ENCODE data around the gene HELZ.
"Not testable (repeated sequence)": the region's sequence is repeated elsewhere in the genome, so short reads cannot be mapped to it uniquely, and the experiment has no call there.

The HELZ gene

GRCh38 chr17:67123699-67124098 is 121.3 kb downstream of the HELZ start:
- Mint-ChIP-seq H3K4me3 (no peak overlapping the region), H3K27me3 (no peaks in the 10 kb centered on the region), H3K36me3 (peaks cover 28% of the 10 kb centered on the region), H3K9me3 (ENCODE audit: low read depth) (no peaks in the 10 kb centered on the region), H3K27ac (no peak overlapping the region), H3K4me1 (ENCODE audit: low read depth) (peaks cover 7% of the 10 kb centered on the region)

GRCh38 chr17:67121316-67121891 is 123.6 kb downstream of the HELZ start:
- Mint-ChIP-seq H3K9me3 (ENCODE audit: low read depth) (peaks cover 6% of the 10 kb centered on the region), H3K36me3 (peaks cover 39% of the 10 kb centered on the region), H3K27me3 (no peaks in the 10 kb centered on the region), H3K4me1 (ENCODE audit: low read depth) (peaks cover 4% of the 10 kb centered on the region), H3K4me3 (no peak overlapping the region), H3K27ac (no peak overlapping the region)

- H3K27me3 Mint-ChIP-seq = no peaks in the 10 kb centered on the region
- peaks cover 55% of the 10 kb centered on the region for H3K36me3 Mint-ChIP-seq
- H3K4me3 Mint-ChIP-seq = no peak overlapping the region
- peaks cover 14% of the 10 kb centered on the region for H3K4me1 Mint-ChIP-seq (ENCODE audit: low read depth)
- H3K9me3 Mint-ChIP-seq (ENCODE audit: low read depth) = peaks cover 22% of the 10 kb centered on the region
- no peak overlapping the region for H3K27ac Mint-ChIP-seq
Observed at GRCh38 chr17:67119102-67119501, 125.9 kb downstream of the HELZ start.

DNA sequence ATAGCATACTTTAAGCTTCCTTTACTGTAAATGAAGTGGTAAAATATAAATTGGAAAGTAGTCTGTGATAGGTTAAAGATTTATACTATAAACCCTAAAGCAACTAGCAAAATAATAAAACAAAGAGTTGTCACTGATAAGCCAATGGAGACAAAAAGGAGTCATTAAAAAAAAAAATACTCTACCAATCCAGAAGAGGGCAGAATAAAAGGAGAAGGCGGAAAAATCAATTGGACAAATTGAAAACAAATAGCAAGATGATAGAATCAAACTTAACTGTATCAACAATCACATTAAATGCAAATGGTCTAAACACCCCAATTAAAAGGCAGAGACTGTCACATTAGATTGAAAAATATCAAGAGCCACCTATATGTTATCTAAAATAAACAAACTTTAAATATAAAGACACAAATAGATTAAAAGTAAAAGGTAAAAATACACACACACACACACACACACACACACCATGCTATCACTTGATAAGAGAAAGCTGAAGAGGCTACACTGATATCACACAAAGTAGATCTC is 128.9 kb downstream of the HELZ start:
- H3K27ac Mint-ChIP-seq = no peak overlapping the region

GRCh38 chr17:67115401-67115800 is 129.6 kb downstream of the HELZ start:
- Mint-ChIP-seq H3K27ac (peak overlapping the region; percentile 10), H3K4me3 (no peak overlapping the region), H3K9me3 (ENCODE audit: low read depth) (peaks cover 22% of the 10 kb centered on the region), H3K4me1 (ENCODE audit: low read depth) (peaks cover 14% of the 10 kb centered on the region), H3K27me3 (no peaks in the 10 kb centered on the region), H3K36me3 (peaks cover 62% of the 10 kb centered on the region)

More for the DNA sequence above, 128.9 kb downstream of the HELZ start:
- peaks cover 14% of the 10 kb centered on the region for H3K4me1 Mint-ChIP-seq (ENCODE audit: low read depth)
- no peak overlapping the region for H3K4me3 Mint-ChIP-seq
- H3K36me3 Mint-ChIP-seq = peaks cover 66% of the 10 kb centered on the region
- H3K27me3 Mint-ChIP-seq = no peaks in the 10 kb centered on the region
- peaks cover 22% of the 10 kb centered on the region for H3K9me3 Mint-ChIP-seq (ENCODE audit: low read depth)

DNA sequence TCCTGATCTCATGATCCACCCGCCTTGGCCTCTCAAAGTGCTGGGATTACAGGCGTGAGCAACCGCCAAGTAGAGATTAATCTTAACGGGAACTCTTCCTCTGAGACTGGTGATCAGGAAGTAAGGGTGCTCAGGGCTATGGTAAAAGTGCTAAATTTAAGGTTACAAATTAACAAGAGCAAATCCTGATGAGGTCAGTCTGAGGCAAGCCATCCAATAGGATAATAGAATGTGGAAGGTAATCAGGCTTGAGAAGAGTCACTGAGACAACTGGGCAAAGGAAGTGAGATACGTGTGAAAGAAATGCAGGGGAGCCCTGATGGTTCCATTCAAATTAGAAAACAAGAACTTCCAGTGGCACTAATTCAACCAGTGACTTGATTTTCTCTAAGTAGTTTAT is 131.5 kb downstream of the HELZ start:
- Mint-ChIP-seq H3K27me3 (no peaks in the 10 kb centered on the region), H3K9me3 (ENCODE audit: low read depth) (peaks cover 22% of the 10 kb centered on the region), H3K4me1 (ENCODE audit: low read depth) (peaks cover 14% of the 10 kb centered on the region), H3K36me3 (peaks cover 56% of the 10 kb centered on the region), H3K27ac (no peak overlapping the region), H3K4me3 (no peak overlapping the region)

DNA sequence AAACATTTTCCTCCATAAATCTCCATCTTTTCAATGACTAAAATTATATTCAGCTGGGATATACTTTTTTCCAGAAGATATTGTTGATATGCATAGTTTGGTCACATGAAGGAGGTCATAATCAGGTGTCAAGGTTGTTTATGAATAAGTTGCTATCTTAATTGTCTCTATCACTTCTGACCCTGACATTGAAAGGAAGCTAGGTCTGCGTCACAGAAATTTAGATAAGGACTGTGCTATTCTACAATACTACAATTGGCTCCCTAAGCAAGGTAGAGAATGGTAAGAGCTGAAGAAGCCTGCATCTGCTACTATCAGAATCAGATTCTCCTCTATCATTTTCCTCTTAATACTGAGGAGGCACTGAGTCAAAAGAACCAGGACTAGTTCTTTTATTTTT is 133.2 kb downstream of the HELZ start:
- peaks cover 18% of the 10 kb centered on the region for H3K9me3 Mint-ChIP-seq (ENCODE audit: low read depth)
- peaks cover 52% of the 10 kb centered on the region for H3K36me3 Mint-ChIP-seq
- H3K4me1 Mint-ChIP-seq (ENCODE audit: low read depth) = peaks cover 13% of the 10 kb centered on the region

GRCh38 chr17:67111327-67111726 is 133.7 kb downstream of the HELZ start:
- no peak overlapping the region for H3K4me3 Mint-ChIP-seq
- H3K27me3 Mint-ChIP-seq = no peaks in the 10 kb centered on the region
- H3K36me3 Mint-ChIP-seq = peaks cover 51% of the 10 kb centered on the region
- peaks cover 13% of the 10 kb centered on the region for H3K4me1 Mint-ChIP-seq (ENCODE audit: low read depth)
- peaks cover 15% of the 10 kb centered on the region for H3K9me3 Mint-ChIP-seq (ENCODE audit: low read depth)
- no peak overlapping the region for H3K27ac Mint-ChIP-seq

More for the DNA sequence above, 133.2 kb downstream of the HELZ start:
- Mint-ChIP-seq H3K27me3 (no peaks in the 10 kb centered on the region), H3K27ac (no peak overlapping the region), H3K4me3 (no peak overlapping the region)

DNA sequence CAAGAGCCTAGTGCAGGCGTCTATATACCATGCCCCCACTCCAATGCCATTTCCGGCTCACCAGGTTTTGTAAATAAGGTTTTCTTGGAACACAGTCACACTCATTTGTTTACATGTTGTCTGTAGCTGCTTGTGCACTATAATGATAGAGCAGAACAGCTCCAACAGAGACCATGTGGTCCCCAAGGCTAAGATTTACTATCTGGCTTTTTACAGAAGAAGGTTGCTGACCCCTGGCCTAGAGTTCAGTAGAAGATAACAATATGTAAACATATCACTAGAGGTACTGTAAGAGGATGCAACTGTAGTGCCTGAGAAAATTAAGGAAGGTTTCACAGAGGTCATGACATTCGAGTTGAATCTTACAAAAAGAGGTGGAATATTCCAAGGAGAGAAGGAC is 134.4 kb downstream of the HELZ start:
- Mint-ChIP-seq H3K4me1 (ENCODE audit: low read depth) (peaks cover 9% of the 10 kb centered on the region), H3K27me3 (no peaks in the 10 kb centered on the region), H3K4me3 (no peak overlapping the region), H3K27ac (peak overlapping the region; percentile 2), H3K9me3 (ENCODE audit: low read depth) (peaks cover 8% of the 10 kb centered on the region), H3K36me3 (peaks cover 44% of the 10 kb centered on the region)

- H3K9me3 Mint-ChIP-seq (ENCODE audit: low read depth) = no peaks in the 10 kb centered on the region
- no peaks in the 10 kb centered on the region for H3K27me3 Mint-ChIP-seq
- H3K4me1 Mint-ChIP-seq (ENCODE audit: low read depth) = peaks cover 9% of the 10 kb centered on the region
- peaks cover 33% of the 10 kb centered on the region for H3K36me3 Mint-ChIP-seq
- no peak overlapping the region for H3K4me3 Mint-ChIP-seq
- no peak overlapping the region for H3K27ac Mint-ChIP-seq
Observed at GRCh38 chr17:67109111-67109510, 135.9 kb downstream of the HELZ start.

DNA sequence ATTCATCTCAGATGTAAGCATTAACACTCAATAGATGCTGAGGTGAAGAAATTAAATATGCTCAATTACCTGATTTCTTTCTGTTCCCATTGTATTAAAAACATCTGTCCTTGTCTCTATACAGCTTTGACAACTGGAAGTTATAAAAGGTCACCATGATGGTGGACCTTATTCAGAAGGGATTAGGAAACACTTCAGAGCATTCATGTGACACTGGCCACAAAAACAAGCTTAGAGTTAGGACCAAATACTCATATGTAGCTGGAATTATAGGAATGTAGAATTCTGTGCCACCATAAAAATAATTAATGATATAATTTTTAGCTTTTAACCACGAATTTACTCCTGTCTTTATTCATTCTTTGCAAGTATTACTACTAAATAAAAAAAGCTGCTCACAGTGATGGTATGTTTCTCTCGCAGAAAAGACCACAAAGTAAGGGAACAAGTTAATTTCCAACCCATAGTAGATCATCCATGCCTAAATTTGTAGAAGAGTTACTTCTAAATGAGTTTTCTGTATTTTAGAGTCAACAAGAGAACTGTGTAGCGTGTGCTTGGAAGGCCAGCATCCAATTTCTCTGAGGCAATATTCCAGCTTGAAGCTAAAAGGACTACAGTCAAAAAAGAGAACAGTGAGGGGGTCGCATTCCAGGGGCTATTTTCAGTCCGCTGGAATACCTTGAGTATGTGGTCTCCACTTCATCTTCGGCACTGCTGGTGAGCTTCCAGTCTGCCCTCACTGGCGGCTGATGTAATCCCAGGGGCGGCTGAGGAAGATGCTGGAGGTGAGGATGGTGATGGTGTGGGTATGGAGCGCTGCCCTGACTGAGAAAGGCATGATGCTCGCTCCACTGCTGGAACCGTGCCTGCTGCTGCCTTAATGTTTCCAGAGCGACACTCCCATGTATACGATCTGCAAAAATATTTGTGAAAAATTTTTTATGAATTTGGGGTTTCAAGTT is 136.9 kb downstream of the HELZ start:
- H3K27ac Mint-ChIP-seq = no peak overlapping the region
- H3K4me1 Mint-ChIP-seq (ENCODE audit: low read depth) = peaks cover 18% of the 10 kb centered on the region
- H3K36me3 Mint-ChIP-seq = peaks cover 31% of the 10 kb centered on the region
- no peaks in the 10 kb centered on the region for H3K27me3 Mint-ChIP-seq
- H3K9me3 Mint-ChIP-seq (ENCODE audit: low read depth) = no peaks in the 10 kb centered on the region
- no peak overlapping the region for H3K4me3 Mint-ChIP-seq

GRCh38 chr17:67107171-67107570 is 137.8 kb downstream of the HELZ start:
- Mint-ChIP-seq H3K27me3 (no peaks in the 10 kb centered on the region), H3K36me3 (peaks cover 25% of the 10 kb centered on the region), H3K27ac (no peak overlapping the region), H3K9me3 (ENCODE audit: low read depth) (no peaks in the 10 kb centered on the region), H3K4me1 (ENCODE audit: low read depth) (peaks cover 23% of the 10 kb centered on the region), H3K4me3 (no peak overlapping the region)

- no peaks in the 10 kb centered on the region for H3K9me3 Mint-ChIP-seq (ENCODE audit: low read depth)
- H3K36me3 Mint-ChIP-seq = peaks cover 26% of the 10 kb centered on the region
Observed at GRCh38 chr17:67105213-67105612, 139.8 kb downstream of the HELZ start.

GRCh38 chr17:67104641-67105040 is 140.4 kb downstream of the HELZ start:
- not testable (repeated sequence) for H3K4me3 Mint-ChIP-seq; H3K9me3 Mint-ChIP-seq (ENCODE audit: low read depth); H3K27ac Mint-ChIP-seq; H3K27me3 Mint-ChIP-seq
- peaks cover 38% of the 10 kb centered on the region for H3K4me1 Mint-ChIP-seq (ENCODE audit: low read depth)
- H3K36me3 Mint-ChIP-seq = peaks cover 26% of the 10 kb centered on the region

More at GRCh38 chr17:67105213-67105612, 139.8 kb downstream of the HELZ start:
- H3K4me1 Mint-ChIP-seq (ENCODE audit: low read depth) = peaks cover 37% of the 10 kb centered on the region
- H3K4me3 Mint-ChIP-seq = no peak overlapping the region
- no peaks in the 10 kb centered on the region for H3K27me3 Mint-ChIP-seq
- no peak overlapping the region for H3K27ac Mint-ChIP-seq

GRCh38 chr17:67098006-67098405 is 147.0 kb downstream of the HELZ start:
- Mint-ChIP-seq H3K27me3 (no peaks in the 10 kb centered on the region), H3K9me3 (ENCODE audit: low read depth) (no peaks in the 10 kb centered on the region), H3K4me1 (ENCODE audit: low read depth) (peaks cover 45% of the 10 kb centered on the region), H3K27ac (no peak overlapping the region), H3K36me3 (peaks cover 11% of the 10 kb centered on the region), H3K4me3 (no peak overlapping the region)

Measured in activated naive CD8-positive, alpha-beta T cell (primary cell).